Neural progenitor cell (in vitro differentiated cells): ENCODE results near the gene COX19. TPM values are rescaled to one million over a fixed set of nuclear protein-coding genes. Genes with fewer than 3 reads are reported as not detected.

ENCODE experiments used
- DNase-seq: peaks from one replicate; pipeline ENCODE4 v3.0.0-alpha.2; 2016; ENCODE audit warnings: low spot score
- H2AFZ ChIP-seq: fragments of 200-600 bp; sonication (generic); replicated peaks from 2 replicates; pipeline ENCODE4 v1.6.1; 2016; ENCODE audit warnings: antibody characterized with exemption
- H3F3A ChIP-seq: fragments of 200-600 bp; sonication (generic); 2 replicates; pipeline ENCODE4 v1.6.1; 2016; ENCODE audit warnings: antibody characterized with exemption, low read depth
- H3K27ac ChIP-seq: fragments of 200-600 bp; sonication (generic); 2 replicates; pipeline ENCODE4 v1.5.1; 2016; ENCODE audit warnings: mild to moderate bottlenecking
- H3K27me3 ChIP-seq: fragments of 200-600 bp; sonication (generic); 2 replicates; pipeline ENCODE4 v1.6.1; 2016; ENCODE audit warnings: mild to moderate bottlenecking, moderate library complexity
- H3K36me3 ChIP-seq: fragments of 200-600 bp; sonication (generic); 2 replicates; pipeline ENCODE4 v1.5.1; 2016
- H3K4me1 ChIP-seq: fragments of 200-600 bp; sonication (generic); 2 replicates; pipeline ENCODE4 v1.6.1; 2016; ENCODE audit warnings: mixed run types
- H3K4me2 ChIP-seq: fragments of 200-600 bp; sonication (generic); 2 replicates; pipeline ENCODE4 v1.6.1; 2016
- H3K4me3 ChIP-seq: fragments of 200-600 bp; sonication (generic); 2 replicates; pipeline ENCODE4 v1.5.1; 2016
- H3K79me2 ChIP-seq: fragments of 200-600 bp; sonication (generic); 2 replicates; pipeline ENCODE4 v1.6.1; 2016; ENCODE audit warnings: low read depth
- H3K9ac ChIP-seq: fragments of 200-600 bp; sonication (generic); 2 replicates; pipeline ENCODE4 v1.6.1; 2016
- H3K9me3 ChIP-seq: fragments of 200-600 bp; sonication (generic); 2 replicates; pipeline ENCODE4 v1.5.1; 2016; ENCODE audit warnings: low read depth
- H4K20me1 ChIP-seq: fragments of 200-600 bp; sonication (generic); 2 replicates; pipeline ENCODE4 v1.6.1; 2016; ENCODE audit warnings: low read depth
- H3K27ac Mint-ChIP-seq: 3 replicates; pipeline ENCODE4 v1.8.0; 2021; ENCODE audit warnings: mixed read lengths
- H3K27me3 Mint-ChIP-seq: 2 replicates; pipeline ENCODE4 v1.8.0; 2022; ENCODE audit warnings: low read depth, mild to moderate bottlenecking, inconsistent platforms, moderate library complexity, mixed read lengths; ENCODE audit not compliant: insufficient read depth
- H3K36me3 Mint-ChIP-seq: 3 replicates; pipeline ENCODE4 v1.8.0; 2021; ENCODE audit warnings: mixed read lengths
- H3K4me1 Mint-ChIP-seq: 3 replicates; pipeline ENCODE4 v1.8.0; 2021; ENCODE audit warnings: mixed read lengths
- H3K4me3 Mint-ChIP-seq: 3 replicates; pipeline ENCODE4 v1.8.0; 2021; ENCODE audit warnings: mild to moderate bottlenecking, moderate library complexity, mixed read lengths
- H3K9me3 Mint-ChIP-seq: 3 replicates; pipeline ENCODE4 v1.8.0; 2020; ENCODE audit warnings: mixed read lengths
- EZH2 ChIP-seq: fragments of 200-600 bp; sonication (generic); IDR thresholded peaks from 2 replicates; pipeline ENCODE4 v1.6.1; 2017; ENCODE audit warnings: antibody characterized with exemption, mild to moderate bottlenecking, moderate library complexity
- EZH2phosphoT487 ChIP-seq: fragments of 200-600 bp; sonication (generic); IDR thresholded peaks from 2 replicates; pipeline ENCODE4 v1.6.1; 2017; ENCODE audit warnings: antibody characterized with exemption
- microRNA counts: library from miRNA; unstranded; fragments of <30 nt; microRNA quantifications from one replicate; lab custom pipeline; 2016
- microRNA-seq: library from miRNA; unstranded; fragments of <30 nt; microRNA quantifications from one replicate; pipeline ENCODE4, GENCODE V29; 2016
- small RNA-seq: library from RNA; depleted of rRNA; stranded (forward); fragments of <200 nt; gene quantifications from one replicate; pipeline ENCODE3, GENCODE V24; 2015
- total RNA-seq: library from RNA; depleted of rRNA; stranded (reverse); fragments of >200 nt; gene quantifications from 2 replicates; pipeline ENCODE4 v1.2.3, GENCODE V29; 2015; ENCODE audit warnings: low replicate concordance
- TF ChIP-seq, protein P1 (sequence below): fragments of 200-600 bp; sonication (generic); IDR thresholded peaks from 2 replicates; pipeline ENCODE4 v1.5.1; 2017; ENCODE audit warnings: antibody characterized with exemption, mild to moderate bottlenecking

COX19 gene
- total RNA-seq, 1 donor from 2014 or later: 15.1 TPM

DNA sequence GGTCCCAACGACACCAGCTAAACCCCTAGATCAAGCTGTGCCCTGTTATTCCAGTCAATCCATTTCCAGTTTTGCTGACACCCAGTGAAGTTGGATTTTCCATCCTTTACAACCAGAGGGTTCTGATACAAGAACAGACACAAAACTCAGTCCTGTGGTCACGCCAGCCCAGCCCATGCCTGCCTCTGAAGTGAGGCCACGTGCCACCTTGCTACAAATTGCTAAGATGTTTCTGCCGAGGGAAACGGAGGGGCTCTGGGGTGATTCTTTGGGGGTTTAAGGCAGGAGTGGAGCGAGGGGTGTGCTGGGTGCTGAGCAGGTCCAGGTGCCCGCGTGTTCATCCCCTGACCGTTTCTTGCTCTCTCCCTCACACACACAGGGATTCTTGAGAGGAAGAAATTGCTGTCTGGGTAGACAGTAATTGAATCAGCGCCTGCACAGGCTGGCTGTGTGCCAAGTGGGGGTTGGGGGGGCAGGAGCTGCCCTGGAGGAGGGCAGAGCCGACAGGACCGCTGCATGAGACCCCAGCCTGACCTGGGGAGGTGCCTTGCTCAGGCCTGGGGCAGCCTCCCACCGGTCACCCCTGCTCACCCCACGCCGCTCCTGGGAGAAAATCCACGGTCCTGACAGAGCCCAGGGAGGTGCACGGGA is 58.9 kb downstream of the COX19 start:
- peak overlapping the region; percentile 90 for H3K27ac Mint-ChIP-seq

More for the DNA sequence above, 58.9 kb downstream of the COX19 start:
- no peak overlapping the region for H3K4me3 Mint-ChIP-seq
- Histone ChIP-seq H3K36me3 (no peaks in the 10 kb centered on the region), H3K27me3 (no peaks in the 10 kb centered on the region), H2AFZ (no peak overlapping the region), H3K4me3 (no peak overlapping the region), H3K4me2 (no peak overlapping the region), H3K79me2 (no peaks in the 10 kb centered on the region), H3K27ac (no peak overlapping the region), H3K4me1 (no peaks in the 10 kb centered on the region), H3F3A (no peaks in the 10 kb centered on the region), H3K9ac (no peak overlapping the region), H3K9me3 (no peaks in the 10 kb centered on the region), H4K20me1 (no peaks in the 10 kb centered on the region)
- peaks cover 19% of the 10 kb centered on the region for H3K4me1 Mint-ChIP-seq
- H3K36me3 Mint-ChIP-seq: no peaks in the 10 kb centered on the region
- TF ChIP-seq, protein P1, sequence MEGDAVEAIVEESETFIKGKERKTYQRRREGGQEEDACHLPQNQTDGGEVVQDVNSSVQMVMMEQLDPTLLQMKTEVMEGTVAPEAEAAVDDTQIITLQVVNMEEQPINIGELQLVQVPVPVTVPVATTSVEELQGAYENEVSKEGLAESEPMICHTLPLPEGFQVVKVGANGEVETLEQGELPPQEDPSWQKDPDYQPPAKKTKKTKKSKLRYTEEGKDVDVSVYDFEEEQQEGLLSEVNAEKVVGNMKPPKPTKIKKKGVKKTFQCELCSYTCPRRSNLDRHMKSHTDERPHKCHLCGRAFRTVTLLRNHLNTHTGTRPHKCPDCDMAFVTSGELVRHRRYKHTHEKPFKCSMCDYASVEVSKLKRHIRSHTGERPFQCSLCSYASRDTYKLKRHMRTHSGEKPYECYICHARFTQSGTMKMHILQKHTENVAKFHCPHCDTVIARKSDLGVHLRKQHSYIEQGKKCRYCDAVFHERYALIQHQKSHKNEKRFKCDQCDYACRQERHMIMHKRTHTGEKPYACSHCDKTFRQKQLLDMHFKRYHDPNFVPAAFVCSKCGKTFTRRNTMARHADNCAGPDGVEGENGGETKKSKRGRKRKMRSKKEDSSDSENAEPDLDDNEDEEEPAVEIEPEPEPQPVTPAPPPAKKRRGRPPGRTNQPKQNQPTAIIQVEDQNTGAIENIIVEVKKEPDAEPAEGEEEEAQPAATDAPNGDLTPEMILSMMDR: no peak
- TF ChIP-seq EZH2phosphoT487 (no peak), EZH2 (no peak)
- H3K27me3 Mint-ChIP-seq: peaks cover 10% of the 10 kb centered on the region
- H3K9me3 Mint-ChIP-seq: no peaks in the 10 kb centered on the region
- no peak for DNase-seq

MicroRNAs within 50 kb of the gene (microRNA counts, 767-probe panel; counts per million panel counts)
- 460 counts per million, percentile 90 among the panel's probes with 10 or more counts for microRNA hsa-miR-339-3p (lab: Ali Mortazavi, UCI)
- 460 counts per million, percentile 90 among the panel's probes with 10 or more counts for microRNA hsa-miR-339-5p (lab: Ali Mortazavi, UCI)

Small RNAs within 50 kb of the gene (microRNA-seq; reads per million reads assigned to microRNA genes)
- gene MIR339: 241 reads per million, percentile 84 among the genes with 10 or more reads in this experiment

Small RNAs within 50 kb of the gene (small RNA-seq; reads per million reads assigned to genes)
- gene MIR339: 0.64 reads per million, percentile 65 among the genes with 10 or more reads in this experiment

Other genes with a start within 250 kb of the COX19 start
- 23.5 and 45.2 TPM in 2 replicates for gene DNAAF5, start 248.8 kb downstream of the COX19 start, total RNA-seq
- gene PRKAR1B, start 248.3 kb downstream of the COX19 start, total RNA-seq: 11.8 and 15.6 TPM in 2 replicates
- gene SUN1, start 143.1 kb downstream of the COX19 start, total RNA-seq: 104 and 131 TPM in 2 replicates
- gene GET4, start 99.0 kb downstream of the COX19 start, total RNA-seq: 17.2 and 35.7 TPM in 2 replicates
- 0.30 and 2.0 TPM in 2 replicates for gene ADAP1, start 20.9 kb downstream of the COX19 start, total RNA-seq
- 0.06 TPM in 1 of 2 replicates, not detected in the other for gene CYP2W1, start 7.6 kb upstream of the COX19 start, total RNA-seq
- 0.79 and 3.5 TPM in 2 replicates for gene GPR146, start 69.0 kb upstream of the COX19 start, total RNA-seq
- gene GPER1, start 112.6 kb upstream of the COX19 start, total RNA-seq: 1.2 and 1.3 TPM in 2 replicates
- gene ZFAND2A, start 184.6 kb upstream of the COX19 start, total RNA-seq: 9.0 and 13.3 TPM in 2 replicates